ENCODE measurements around the gene GPSM1.

Gene GPSM1

DNA sequence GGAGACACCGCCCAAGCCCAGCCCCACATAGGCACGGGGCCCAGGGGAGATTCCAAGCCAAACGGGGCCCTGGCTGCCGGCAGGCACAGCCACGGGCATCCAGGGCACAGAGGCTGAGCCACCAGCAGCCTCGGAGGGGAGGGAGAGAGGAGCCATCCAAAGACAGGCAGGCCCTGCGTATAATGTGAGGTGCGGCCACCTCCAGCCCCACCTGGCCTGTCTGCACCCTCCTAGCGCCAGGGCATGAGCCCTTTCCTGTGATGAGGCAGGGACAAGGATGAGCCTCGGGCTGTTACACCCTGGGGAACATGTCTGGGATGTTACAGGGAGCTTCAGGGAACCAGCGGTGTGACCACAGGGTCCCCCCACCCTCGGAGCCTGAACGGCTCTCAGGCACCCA lies 22.4 kb upstream of the GPSM1 start:
- TF ChIP-seq FOXM1 (IDR thresholded peaks at IDR 0.05; ENCODE audit: borderline replicate concordance, low read depth) (no peak), TEAD4 (IDR thresholded peaks at IDR 0.05) (no peak), RAD21 (IDR thresholded peaks at IDR 0.05; ENCODE audit: low read depth) (no peak), TCF12 (IDR thresholded peaks at IDR 0.05; ENCODE audit: low read depth) (no peak), CEBPB (IDR thresholded peaks at IDR 0.05) (no peak), TAF1 (IDR thresholded peaks at IDR 0.05; ENCODE audit: low read depth) (no peak), EGR1 (IDR thresholded peaks at IDR 0.05) (no peak), REST (IDR thresholded peaks at IDR 0.05; ENCODE audit: low read depth) (no peak), USF1 (IDR thresholded peaks at IDR 0.05) (no peak), NFIC (IDR thresholded peaks at IDR 0.05) (no peak), CREB1 (IDR thresholded peaks at IDR 0.05; ENCODE audit: low read depth) (no peak), EP300 (IDR thresholded peaks at IDR 0.05; ENCODE audit: borderline replicate concordance) (no peak), YY1 (IDR thresholded peaks at IDR 0.05; ENCODE audit: low read depth) (no peak), MAX (IDR thresholded peaks at IDR 0.05) (no peak), ZBTB7A (IDR thresholded peaks at IDR 0.05; ENCODE audit: low read depth) (no peak)

DNA sequence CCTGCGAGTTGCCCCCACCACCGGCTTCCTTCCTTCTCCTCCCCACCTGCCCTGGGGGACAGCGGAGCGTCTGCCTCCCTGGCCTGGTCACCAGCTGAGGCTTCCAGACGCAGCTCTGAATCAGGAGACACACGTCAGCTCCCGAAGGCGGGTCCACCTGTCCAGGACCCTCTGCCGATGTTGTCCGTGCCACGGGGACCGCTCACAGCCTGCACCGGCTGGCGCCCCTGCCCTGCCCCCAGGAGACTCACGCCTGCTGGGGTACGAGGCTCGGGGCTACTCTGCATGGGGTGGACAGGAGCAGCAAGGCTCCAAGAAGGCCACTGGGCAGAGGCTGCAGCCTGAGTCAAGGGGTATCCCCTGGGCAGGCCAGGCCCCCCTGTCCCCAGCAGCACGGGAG lies 21.5 kb upstream of the GPSM1 start:
- TF ChIP-seq EGR1 (IDR thresholded peaks at IDR 0.05) (no peak), NFIC (IDR thresholded peaks at IDR 0.05) (no peak), FOXM1 (IDR thresholded peaks at IDR 0.05; ENCODE audit: borderline replicate concordance, low read depth) (no peak), TEAD4 (IDR thresholded peaks at IDR 0.05) (no peak), ZBTB7A (IDR thresholded peaks at IDR 0.05; ENCODE audit: low read depth) (no peak), RAD21 (IDR thresholded peaks at IDR 0.05; ENCODE audit: low read depth) (no peak), EP300 (IDR thresholded peaks at IDR 0.05; ENCODE audit: borderline replicate concordance) (no peak)

DNA sequence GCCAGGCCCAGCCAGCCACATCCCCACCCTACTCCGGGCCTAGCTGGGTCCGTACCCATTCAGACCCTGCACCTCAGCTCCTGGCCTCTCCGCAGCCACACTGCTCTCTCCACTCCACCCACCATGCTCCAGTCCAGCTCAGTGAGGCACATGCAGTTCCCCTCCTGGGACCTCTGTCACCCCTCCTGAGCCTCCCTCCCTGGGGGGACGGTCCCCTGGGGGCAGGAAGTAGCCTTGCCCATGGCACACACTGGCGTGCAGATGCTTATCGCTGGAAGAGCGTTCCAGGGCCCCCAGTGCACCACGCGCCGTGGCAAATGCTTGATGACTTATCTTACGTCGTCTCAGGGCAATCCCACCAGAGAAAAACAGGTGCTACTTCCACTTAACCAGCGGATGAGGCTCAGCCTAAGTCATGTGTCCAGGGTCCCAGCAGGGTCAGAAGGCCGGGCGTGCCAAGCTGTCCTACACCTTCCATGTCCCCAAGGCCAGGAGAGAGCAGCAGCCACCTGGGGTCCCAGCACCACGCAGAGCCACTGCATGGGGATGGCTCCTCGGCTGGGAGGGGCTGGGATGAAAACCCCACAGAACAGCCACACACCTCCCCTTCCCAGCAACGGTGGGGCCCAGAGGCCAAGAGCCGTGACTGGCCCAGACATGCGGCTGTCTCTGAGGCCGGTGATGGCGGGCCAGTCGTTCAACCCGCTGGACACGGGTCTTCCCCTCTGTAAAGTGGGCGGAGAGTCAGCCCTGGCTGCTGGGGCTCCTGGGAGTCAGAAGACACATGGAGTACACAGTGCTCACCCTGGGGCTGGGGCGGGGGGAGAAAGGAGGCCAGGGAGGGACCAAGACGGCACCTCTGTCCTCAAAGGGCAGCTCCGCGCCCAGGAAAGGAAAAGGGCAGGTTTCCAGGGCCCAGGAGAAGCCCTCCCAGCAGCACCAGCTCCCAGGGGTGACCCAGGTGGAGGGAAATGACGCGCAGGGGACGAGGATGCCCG lies 20.8 kb upstream of the GPSM1 start:
- TF ChIP-seq USF1 (IDR thresholded peaks at IDR 0.05) (no peak), FOXM1 (IDR thresholded peaks at IDR 0.05; ENCODE audit: borderline replicate concordance, low read depth) (no peak), NFIC (IDR thresholded peaks at IDR 0.05) (no peak), CREB1 (IDR thresholded peaks at IDR 0.05; ENCODE audit: low read depth) (no peak)

DNA sequence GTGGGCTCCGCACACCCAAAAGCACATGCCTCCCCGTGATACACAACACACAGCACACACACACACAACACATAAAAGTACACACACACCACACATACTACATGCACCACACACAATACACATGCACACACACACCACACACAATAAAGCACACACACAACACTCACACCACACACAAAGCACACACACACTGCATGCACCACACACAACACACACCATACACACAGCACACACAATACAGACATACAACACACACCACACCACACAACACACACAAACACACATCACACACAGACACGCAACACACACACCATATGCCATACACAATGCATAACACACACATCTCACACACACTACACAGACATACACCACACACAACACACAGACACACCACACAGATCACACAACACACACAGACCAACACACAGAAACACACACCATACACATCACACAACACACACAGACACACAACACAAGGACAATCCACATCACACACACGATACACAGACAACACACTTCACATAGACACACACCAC lies 20.1 kb upstream of the GPSM1 start:
- TF ChIP-seq TEAD4 (IDR thresholded peaks at IDR 0.05) (no peak), FOXM1 (IDR thresholded peaks at IDR 0.05; ENCODE audit: borderline replicate concordance, low read depth) (no peak)

GRCh38 chr9:136308006-136308701 lies 19.2 kb upstream of the GPSM1 start:
- TF ChIP-seq CEBPB (IDR thresholded peaks at IDR 0.05) (no peak), ZBTB7A (IDR thresholded peaks at IDR 0.05; ENCODE audit: low read depth) (no peak), TCF12 (IDR thresholded peaks at IDR 0.05; ENCODE audit: low read depth) (no peak), FOXM1 (IDR thresholded peaks at IDR 0.05; ENCODE audit: borderline replicate concordance, low read depth) (no peak), CREB1 (IDR thresholded peaks at IDR 0.05; ENCODE audit: low read depth) (no peak), USF1 (IDR thresholded peaks at IDR 0.05) (no peak)

- TF ChIP-seq FOXM1 (IDR thresholded peaks at IDR 0.05; ENCODE audit: borderline replicate concordance, low read depth) = no peak
- no peak for TF ChIP-seq ZBTB7A (IDR thresholded peaks at IDR 0.05; ENCODE audit: low read depth)
- TF ChIP-seq YY1 (IDR thresholded peaks at IDR 0.05; ENCODE audit: low read depth) = no peak
- TF ChIP-seq NFIC (IDR thresholded peaks at IDR 0.05) = no peak
- no peak for TF ChIP-seq TEAD4 (IDR thresholded peaks at IDR 0.05)
- no peak for TF ChIP-seq EGR1 (IDR thresholded peaks at IDR 0.05)
- TF ChIP-seq USF1 (IDR thresholded peaks at IDR 0.05) = no peak
- no peak for TF ChIP-seq RAD21 (IDR thresholded peaks at IDR 0.05; ENCODE audit: low read depth)
- no peak for TF ChIP-seq CREB1 (IDR thresholded peaks at IDR 0.05; ENCODE audit: low read depth)
- TF ChIP-seq TAF1 (IDR thresholded peaks at IDR 0.05; ENCODE audit: low read depth) = no peak
These were observed 18.7 kb upstream of the GPSM1 start for GRCh38 chr9:136308702-136309053.
